ENCODE data around the gene SLC24A1. TPM values are rescaled to one million over a fixed set of nuclear protein-coding genes. Genes with fewer than 3 reads are reported as not detected.

Gene SLC24A1
- total RNA-seq, 1 donor from 2014 or later, result 4.7 TPM

- no peak for TF ChIP-seq CTCF (IDR thresholded peaks at IDR 0.05; ENCODE audit: partially characterized antibody, unreplicated experiment)
- Mint-ChIP-seq H3K36me3 (ENCODE audit: unreplicated experiment) (no peaks in the 10 kb centered on the region), H3K27me3 (ENCODE audit: unreplicated experiment) (peaks cover 4% of the 10 kb centered on the region), H3K9me3 (ENCODE audit: unreplicated experiment) (no peaks in the 10 kb centered on the region), H3K4me3 (ENCODE audit: unreplicated experiment) (no peak overlapping the region), H3K27ac (ENCODE audit: unreplicated experiment) (no peak overlapping the region), H3K4me1 (ENCODE audit: low read depth, unreplicated experiment) (no peaks in the 10 kb centered on the region)
- no peak for DNase-seq
These were observed 11.1 kb downstream of the SLC24A1 start for GRCh38 chr15:65632780-65633375.

- no peak for DNase-seq
- H3K27ac Mint-ChIP-seq (ENCODE audit: unreplicated experiment), result no peak overlapping the region
- peaks cover 4% of the 10 kb centered on the region for H3K4me1 Mint-ChIP-seq (ENCODE audit: low read depth, unreplicated experiment)
- TF ChIP-seq CTCF (IDR thresholded peaks at IDR 0.05; ENCODE audit: partially characterized antibody, unreplicated experiment), result no peak
- no peaks in the 10 kb centered on the region for H3K9me3 Mint-ChIP-seq (ENCODE audit: unreplicated experiment)
- no peaks in the 10 kb centered on the region for H3K36me3 Mint-ChIP-seq (ENCODE audit: unreplicated experiment)
- H3K27me3 Mint-ChIP-seq (ENCODE audit: unreplicated experiment), result peaks cover 4% of the 10 kb centered on the region
- H3K4me3 Mint-ChIP-seq (ENCODE audit: unreplicated experiment), result no peak overlapping the region
These were observed 12.0 kb downstream of the SLC24A1 start for GRCh38 chr15:65633752-65634151.

- H3K9me3 Mint-ChIP-seq (ENCODE audit: unreplicated experiment), result peaks cover 2% of the 10 kb centered on the region
- no peak overlapping the region for H3K4me3 Mint-ChIP-seq (ENCODE audit: unreplicated experiment)
- TF ChIP-seq CTCF (IDR thresholded peaks at IDR 0.05; ENCODE audit: partially characterized antibody, unreplicated experiment), result no peak
- DNase-seq, result no peak
- no peak overlapping the region for H3K27ac Mint-ChIP-seq (ENCODE audit: unreplicated experiment)
- H3K27me3 Mint-ChIP-seq (ENCODE audit: unreplicated experiment), result peaks cover 4% of the 10 kb centered on the region
- peaks cover 9% of the 10 kb centered on the region for H3K4me1 Mint-ChIP-seq (ENCODE audit: low read depth, unreplicated experiment)
- H3K36me3 Mint-ChIP-seq (ENCODE audit: unreplicated experiment), result no peaks in the 10 kb centered on the region
These were observed 12.6 kb downstream of the SLC24A1 start for GRCh38 chr15:65634356-65634755.

- no peak for DNase-seq
- H3K4me1 Mint-ChIP-seq (ENCODE audit: low read depth, unreplicated experiment), result peaks cover 32% of the 10 kb centered on the region
- no peak overlapping the region for H3K27ac Mint-ChIP-seq (ENCODE audit: unreplicated experiment)
These were observed 16.4 kb downstream of the SLC24A1 start for GRCh38 chr15:65638109-65638508.

More at GRCh38 chr15:65638109-65638508, 16.4 kb downstream of the SLC24A1 start:
- Mint-ChIP-seq H3K4me3 (ENCODE audit: unreplicated experiment) (no peak overlapping the region), H3K9me3 (ENCODE audit: unreplicated experiment) (peaks cover 5% of the 10 kb centered on the region), H3K27me3 (ENCODE audit: unreplicated experiment) (peaks cover 5% of the 10 kb centered on the region), H3K36me3 (ENCODE audit: unreplicated experiment) (no peaks in the 10 kb centered on the region)
- TF ChIP-seq CTCF (IDR thresholded peaks at IDR 0.05; ENCODE audit: partially characterized antibody, unreplicated experiment), result no peak
